HepG2 (cell line): ENCODE measurements around the gene CCDC57. TPM values are rescaled to one million over a fixed set of nuclear protein-coding genes. Genes with fewer than 3 reads are reported as not detected.

Source experiments
- ATAC-seq: fragments of 200-7000 bp; cut with Tn5 transposase; 3 replicates; pipeline ENCODE4 v1.9.1; 2020; ENCODE audit warnings: mild to moderate bottlenecking, moderate library complexity
- BruUV-seq: library from RNA; stranded (reverse); fragments of 400-500 nt; replicated peaks from 2 replicates; lab custom pipeline; 2021; lab: Mats Ljungman, UMichigan
- CTCF ChIA-PET: fragments of 300-600 bp; formaldehyde crosslinking; extraction: SDS; loops from one replicate; lab custom pipeline; 2021; ENCODE audit warnings: low total read pairs, inconsistent platforms, low intra/inter-chr PET ratio; lab: Yijun Ruan, JAX
- POLR2A ChIA-PET: fragments of 350-600 bp; sonication (Branson Sonifier 250); formaldehyde crosslinking; loops from one replicate; lab custom pipeline; 2020; ENCODE audit warnings: antibody characterized with exemption, inconsistent platforms; lab: Yijun Ruan, JAX
- DNase-seq: peaks from one replicate; pipeline ENCODE4 v3.0.0-alpha.2; 2015; ENCODE audit warnings: low spot score
- FAIRE-seq: peaks from 3 replicates; lab custom pipeline; 2011; peaks lifted over from hg19 to GRCh38; lab: Jason Lieb, UNC
- H2AFZ ChIP-seq: one replicate; pipeline ENCODE4 v1.6.1; 2011; ENCODE audit warnings: low read length, inconsistent platforms
- H3K27ac ChIP-seq: fragments of 300-600 bp; 3 replicates; pipeline ENCODE4 v1.8.0; 2011; ENCODE audit warnings: mixed run types, mild to moderate bottlenecking, mixed read lengths, low read length, inconsistent platforms; ENCODE audit not compliant: insufficient read depth; ENCODE audit errors: extremely low read length
- H3K27me3 ChIP-seq, 2 experiments: fragments of 200-600 bp in 1 of 2; 2 replicates in 1 of 2; 3 replicates in 1 of 2; pipeline versions ENCODE4 v1.6.0 to v1.8.0; 2011; ENCODE audit warnings: low read length in 2 of 2, mild to moderate bottlenecking in 2 of 2, moderate library complexity in 2 of 2, inconsistent platforms in 1 of 2; ENCODE audit not compliant: insufficient read depth in 2 of 2, control insufficient read depth in 1 of 2
- H3K36me3 ChIP-seq, 2 experiments: fragments of 200-600 bp in 1 of 2; replicated peaks in 1 of 2; 2 replicates in 1 of 2; 3 replicates in 1 of 2; pipeline versions ENCODE4 v1.5.1 to v1.8.0; 2011; ENCODE audit warnings: low read length in 2 of 2, inconsistent platforms in 1 of 2; ENCODE audit not compliant: insufficient read depth in 2 of 2, control insufficient read depth in 1 of 2
- H3K4me1 ChIP-seq: 2 replicates; pipeline ENCODE4 v1.5.1; 2012; ENCODE audit warnings: low read length, inconsistent platforms; ENCODE audit not compliant: insufficient read depth
- H3K4me2 ChIP-seq: 2 replicates; pipeline ENCODE4 v1.6.0; 2011; ENCODE audit warnings: low read depth, low read length, inconsistent platforms
- H3K4me3 ChIP-seq, 3 experiments: fragments of 200-600 bp in 1 of 3; sonication (generic), shearing (Covaris generic) in 1 of 3; replicated peaks in 1 of 3; 2 replicates each; pipeline ENCODE4 v1.5.1; 2011 to 2016; ENCODE audit warnings: low read length in 3 of 3, inconsistent platforms in 2 of 3, low read depth in 2 of 3, mild to moderate bottlenecking in 2 of 3, control low read depth in 1 of 3, mixed read lengths in 1 of 3; ENCODE audit not compliant: insufficient read depth in 1 of 3
- H3K79me2 ChIP-seq: one replicate; pipeline ENCODE4 v1.6.1; 2011; ENCODE audit warnings: low read length, inconsistent platforms; ENCODE audit not compliant: insufficient read depth
- H3K9ac ChIP-seq: 2 replicates; pipeline ENCODE4 v1.6.0; 2011; ENCODE audit warnings: mild to moderate bottlenecking, low read depth, low read length, inconsistent platforms; ENCODE audit not compliant: insufficient read depth
- H3K9me3 ChIP-seq: 2 replicates; pipeline ENCODE4 v1.5.1; 2012; ENCODE audit warnings: mild to moderate bottlenecking, low read length
- H4K20me1 ChIP-seq: 2 replicates; pipeline ENCODE4 v1.6.0; 2011; ENCODE audit warnings: inconsistent platforms, mild to moderate bottlenecking, low read length, moderate library complexity; ENCODE audit not compliant: insufficient read depth
- ARID2 ChIP-seq: sonication (generic); formaldehyde crosslinking; IDR thresholded peaks from 2 replicates; pipeline ENCODE4 v1.8.1; 2022; ENCODE audit warnings: mild to moderate bottlenecking, missing genetic modification reagents, borderline replicate concordance
- ETV5 ChIP-seq: IDR thresholded peaks from 2 replicates; pipeline ENCODE4 v1.6.1; 2018; ENCODE audit warnings: missing biosample characterization, missing genetic modification reagents, inconsistent platforms, borderline replicate concordance
- KLF11 ChIP-seq: IDR thresholded peaks from 2 replicates; pipeline ENCODE4 v1.6.1; 2016; ENCODE audit warnings: missing compliant biosample characterization
- MAFF ChIP-seq: IDR thresholded peaks from 2 replicates; pipeline ENCODE4 v1.6.1; 2011; ENCODE audit warnings: low read depth, low read length, improper control_type of control experiment
- MAFK ChIP-seq, 2 experiments: IDR thresholded peaks in 1 of 2; conservative IDR thresholded peaks in 1 of 2; 2 replicates each; pipeline ENCODE4 v1.6.1; 2011; ENCODE audit warnings: improper control_type of control experiment in 2 of 2, low read length in 2 of 2
- MAZ ChIP-seq, 2 experiments: sonication (generic) in 1 of 2; formaldehyde crosslinking in 1 of 2; IDR thresholded peaks; 2 replicates each; pipeline versions ENCODE4 v1.5.0 to v1.6.1; 2012 to 2020; ENCODE audit warnings: low read depth in 2 of 2, mild to moderate bottlenecking in 2 of 2, borderline replicate concordance in 1 of 2, improper control_type of control experiment in 1 of 2, low read length in 1 of 2, missing genetic modification reagents in 1 of 2, moderate library complexity in 1 of 2
- MTA1 ChIP-seq: sonication (generic); formaldehyde crosslinking; IDR thresholded peaks from 2 replicates; pipeline ENCODE4 v1.4.0; 2020; ENCODE audit warnings: missing genetic modification reagents, mild to moderate bottlenecking, borderline replicate concordance
- MXD3 ChIP-seq: IDR thresholded peaks from 2 replicates; pipeline ENCODE4 v1.6.1; 2016; ENCODE audit warnings: mild to moderate bottlenecking, missing biosample characterization, missing genetic modification reagents
- MXI1 ChIP-seq: IDR thresholded peaks from 3 replicates; pipeline ENCODE4 v1.6.1; 2012; ENCODE audit warnings: low read depth, low read length, inconsistent platforms, borderline replicate concordance
- PHF8 ChIP-seq: sonication (generic); formaldehyde crosslinking; IDR thresholded peaks from 2 replicates; pipeline ENCODE4 v1.5.0; 2020; ENCODE audit warnings: missing genetic modification reagents
- POLR2G ChIP-seq: fragments of 200-400 bp; formaldehyde crosslinking; IDR thresholded peaks from 2 replicates; pipeline ENCODE4 v1.6.1; 2018; ENCODE audit warnings: mild to moderate bottlenecking, low read depth, low read length, moderate library complexity
- RARA ChIP-seq: IDR thresholded peaks from 2 replicates; pipeline ENCODE4 v1.6.1; 2016; ENCODE audit warnings: missing genetic modification reagents, missing compliant biosample characterization
- RBAK ChIP-seq: sonication (generic); formaldehyde crosslinking; IDR thresholded peaks from 2 replicates; pipeline ENCODE4 v1.5.1; 2020; ENCODE audit warnings: mild to moderate bottlenecking, missing genetic modification reagents
- RBFOX2 ChIP-seq: fragments of 200-400 bp; formaldehyde crosslinking; IDR thresholded peaks from 2 replicates; pipeline ENCODE4 v1.6.1; 2017; ENCODE audit warnings: low read depth, mild to moderate bottlenecking, low read length
- SOX6 ChIP-seq, 2 experiments: fragments of 450-650 bp in 1 of 2; sonication (generic) in 1 of 2; formaldehyde crosslinking in 1 of 2; IDR thresholded peaks; 2 replicates each; pipeline versions ENCODE4 v1.4.0 to v1.6.1; 2017 to 2020; ENCODE audit warnings: antibody characterized with exemption in 1 of 2, mild to moderate bottlenecking in 1 of 2, missing genetic modification reagents in 1 of 2
- THAP11 ChIP-seq: IDR thresholded peaks from 2 replicates; pipeline ENCODE4 v1.6.1; 2016; ENCODE audit warnings: missing biosample characterization, missing genetic modification reagents
- ZNF280B ChIP-seq: sonication (generic); formaldehyde crosslinking; IDR thresholded peaks from 2 replicates; pipeline ENCODE4 v1.5.0; 2020; ENCODE audit warnings: missing genetic modification reagents, mild to moderate bottlenecking, borderline replicate concordance
- ZNF451 ChIP-seq: sonication (generic); formaldehyde crosslinking; IDR thresholded peaks from 2 replicates; pipeline ENCODE4 v1.5.0; 2020; ENCODE audit warnings: mild to moderate bottlenecking, missing genetic modification reagents
- ZNF556 ChIP-seq: sonication (generic); formaldehyde crosslinking; IDR thresholded peaks from 2 replicates; pipeline ENCODE4 v1.4.0; 2020; ENCODE audit warnings: mild to moderate bottlenecking, missing genetic modification reagents, borderline replicate concordance
- ZNF83 ChIP-seq: sonication (generic); formaldehyde crosslinking; IDR thresholded peaks from 2 replicates; pipeline ENCODE4 v1.4.0; 2020; ENCODE audit warnings: missing genetic modification reagents, mild to moderate bottlenecking, borderline replicate concordance
- ZZZ3 ChIP-seq: sonication (generic); formaldehyde crosslinking; IDR thresholded peaks from 2 replicates; pipeline ENCODE4 v1.4.0; 2020; ENCODE audit warnings: missing genetic modification reagents, mild to moderate bottlenecking, borderline replicate concordance
- WGBS: methylation state at CpG from one replicate; pipeline ENCODE4 v1.1.6; 2017; ENCODE audit warnings: low lambda C conversion rate; 5-methylcytosine and 5-hydroxymethylcytosine counted together
- in situ Hi-C: cut with HindIII; loops from 2 replicates; pipeline ENCODE4 v1.10.0; 2017; ENCODE audit warnings: low pct_unique_long_range_greater_than_20kb; ENCODE audit not compliant: extremely low pct_ligation_motif_present
- intact Hi-C: fragments of 100-400 bp; cut with micrococcal nuclease; formaldehyde crosslinking; loops from one replicate; pipeline ENCODE4 v1.10.0; 2022; ENCODE audit not compliant: unreplicated experiment
- polyA plus RNA-seq, 8 experiments: library from polyadenylated mRNA; depleted of rRNA in 3 of 8; stranded (reverse) in 7 of 8; unstranded in 1 of 8; fragments of >200 nt; fragmentation: Illumina TruSeq in 4 of 8; extraction: Trizol in 4 of 8; gene quantifications; 2 replicates each; pipeline versions ENCODE4 v1.2.1 to v1.2.3, GENCODE V29; 2011 to 2016; ENCODE audit warnings: low read depth in 4 of 8, missing spikeins in 1 of 8, mixed read lengths in 1 of 8; ENCODE audit not compliant: insufficient read depth in 1 of 8
- total RNA-seq, 5 experiments: library from RNA; depleted of rRNA; stranded (reverse); fragments of >200 nt; fragmentation: Illumina TruSeq; extraction: Trizol; gene quantifications; 2 replicates each; pipeline ENCODE4 v1.2.3, GENCODE V29; 2016; ENCODE audit warnings: low read depth in 1 of 5

The CCDC57 gene
- total and polyA plus RNA-seq, 2 of the 13 experiments (the other 11 are each of a cell fraction or from before 2014, with no cell fraction given): 59.3 to 59.9 TPM

GRCh38 chr17:82243648-82244412 lies 31.2 kb upstream of the CCDC57 start:
- ChIA-PET POLR2A (interaction anchor here (0.8 to 7.2 kb wide), 12 partner anchors 7 to 103 kb away, joined by 3 to 96 read pairs (median 26); partner anchors contain the start of genes CCDC57, CSNK1D and SLC16A3), CTCF (interaction anchor here (1.9 kb wide), 1 partner anchor 77 kb away, joined by 13 read pairs; no protein-coding TSS in a partner anchor)
- peaks cover 55% of the 10 kb centered on the region for H3K4me1 ChIP-seq
- in situ Hi-C loops (loop anchor here (5.0 kb wide), 1 partner anchor 78 kb away; no protein-coding TSS in a partner anchor), intact Hi-C loops (loop anchor here (1.0 kb wide), 1 partner anchor 77 kb away; no protein-coding TSS in a partner anchor)
- peaks cover 40 to 58% of the 10 kb centered on the region in 2 experiments for H3K36me3 ChIP-seq
- ATAC-seq (no peak), FAIRE-seq (no peak), DNase-seq (no peak)
- BruUV-seq: TSS peak; percentile 46
- H3K4me2 ChIP-seq: no peak overlapping the region; the same call in 1 of the 2 replicates
- no peaks in the 10 kb centered on the region for H3K9me3 ChIP-seq
- H4K20me1 ChIP-seq: peaks cover 77% of the 10 kb centered on the region
- no peak overlapping the region; the same call in 1 of the 2 replicates for H3K9ac ChIP-seq
- 94% methylated on average over 18 of the region's 19 CpGs for WGBS
- no peak overlapping the region for H2AFZ ChIP-seq
- H3K4me3 ChIP-seq: no peak overlapping the region
- no peaks in the 10 kb centered on the region for H3K79me2 ChIP-seq
- H3K27me3 ChIP-seq: no peaks in the 10 kb centered on the region
- H3K27ac ChIP-seq: peak overlapping the region; percentile 72
- TF ChIP-seq RBFOX2 (0 out of 2 replicates have a peak, but pooled peaks have one; percentile 15), MAZ (IDR thresholded peaks at IDR 0.05; ENCODE audit: borderline replicate concordance, low read depth, low read length) (no peak), MAZ (CRISPR knock-in tag; IDR thresholded peaks at IDR 0.05; ENCODE audit: low read depth) (0 out of 2 replicates have a peak, but pooled peaks have one; percentile 5), MXI1 (0 out of 3 replicates have a peak, but pooled peaks have one; percentile 19), ZNF280B (CRISPR knock-in tag) (0 out of 2 replicates have a peak, but pooled peaks have one; percentile 4), THAP11 (CRISPR knock-in tag) (no peak), ARID2 (CRISPR knock-in tag) (no peak), RBAK (CRISPR knock-in tag) (no peak), ZZZ3 (0 out of 2 replicates have a peak, but pooled peaks have one; percentile 6), MAFF (peak; percentile 86), PHF8 (CRISPR knock-in tag) (no peak), MXD3 (CRISPR knock-in tag) (peak; percentile 13; the same call in 1 of the 2 replicates), ETV5 (CRISPR knock-in tag) (0 out of 2 replicates have a peak, but pooled peaks have one; percentile 5), POLR2G (peak; percentile 10; the same call in 1 of the 2 replicates), SOX6 (IDR thresholded peaks at IDR 0.05) (no peak), SOX6 (CRISPR knock-in tag; IDR thresholded peaks at IDR 0.05) (no peak), ZNF556 (0 out of 2 replicates have a peak, but pooled peaks have one; percentile 6), KLF11 (CRISPR knock-in tag) (no peak), ZNF451 (CRISPR knock-in tag) (no peak), RARA (CRISPR knock-in tag) (0 out of 2 replicates have a peak, but pooled peaks have one; percentile 3), ZNF83 (0 out of 2 replicates have a peak, but pooled peaks have one; percentile 43), MTA1 (CRISPR knock-in tag) (0 out of 2 replicates have a peak, but pooled peaks have one; percentile 6), MAFK (conservative IDR thresholded peaks at IDR 0.05 in 1 of 2, IDR thresholded peaks at IDR 0.05 in 1 of 2; ENCODE audit: low read length in 2 of 2) (peak; percentile 85 to 86)
